GM10266 (cell line): ENCODE results near the gene WDR64.

Experiments used
- DNase-seq: peaks from one replicate; pipeline ENCODE4 v3.0.0; 2012; ENCODE audit errors: extremely low spot score
- CTCF ChIP-seq: IDR thresholded peaks from 2 replicates; pipeline ENCODE4 v1.5.1; 2012; ENCODE audit warnings: mild to moderate bottlenecking, low read depth; ENCODE audit not compliant: control insufficient read depth, insufficient read depth; ENCODE audit errors: missing control alignments

The WDR64 gene

GRCh38 chr1:241682921-241683320 lies 30.8 kb downstream of the WDR64 start:
- TF ChIP-seq CTCF: no peak
- DNase-seq: no peak

GRCh38 chr1:241684108-241684507 lies 32.0 kb downstream of the WDR64 start:
- TF ChIP-seq CTCF: no peak
- DNase-seq: no peak

- no peak for TF ChIP-seq CTCF
- DNase-seq: no peak
Observed at GRCh38 chr1:241688940-241689368, 36.9 kb downstream of the WDR64 start.

GRCh38 chr1:241695246-241696171 lies 43.4 kb downstream of the WDR64 start:
- no peak for DNase-seq
- TF ChIP-seq CTCF: no peak

- TF ChIP-seq CTCF: no peak
- DNase-seq: no peak
Observed at GRCh38 chr1:241696172-241696814, 44.2 kb downstream of the WDR64 start.

GRCh38 chr1:241696815-241697639 lies 44.9 kb downstream of the WDR64 start:
- no peak for DNase-seq
- TF ChIP-seq CTCF: no peak

GRCh38 chr1:241697640-241698018 lies 45.5 kb downstream of the WDR64 start:
- no peak for TF ChIP-seq CTCF

More at GRCh38 chr1:241697640-241698018, 45.5 kb downstream of the WDR64 start:
- no peak for DNase-seq
